Measurements from ENCODE around the gene MAPRE2.

MAPRE2 gene

DNA sequence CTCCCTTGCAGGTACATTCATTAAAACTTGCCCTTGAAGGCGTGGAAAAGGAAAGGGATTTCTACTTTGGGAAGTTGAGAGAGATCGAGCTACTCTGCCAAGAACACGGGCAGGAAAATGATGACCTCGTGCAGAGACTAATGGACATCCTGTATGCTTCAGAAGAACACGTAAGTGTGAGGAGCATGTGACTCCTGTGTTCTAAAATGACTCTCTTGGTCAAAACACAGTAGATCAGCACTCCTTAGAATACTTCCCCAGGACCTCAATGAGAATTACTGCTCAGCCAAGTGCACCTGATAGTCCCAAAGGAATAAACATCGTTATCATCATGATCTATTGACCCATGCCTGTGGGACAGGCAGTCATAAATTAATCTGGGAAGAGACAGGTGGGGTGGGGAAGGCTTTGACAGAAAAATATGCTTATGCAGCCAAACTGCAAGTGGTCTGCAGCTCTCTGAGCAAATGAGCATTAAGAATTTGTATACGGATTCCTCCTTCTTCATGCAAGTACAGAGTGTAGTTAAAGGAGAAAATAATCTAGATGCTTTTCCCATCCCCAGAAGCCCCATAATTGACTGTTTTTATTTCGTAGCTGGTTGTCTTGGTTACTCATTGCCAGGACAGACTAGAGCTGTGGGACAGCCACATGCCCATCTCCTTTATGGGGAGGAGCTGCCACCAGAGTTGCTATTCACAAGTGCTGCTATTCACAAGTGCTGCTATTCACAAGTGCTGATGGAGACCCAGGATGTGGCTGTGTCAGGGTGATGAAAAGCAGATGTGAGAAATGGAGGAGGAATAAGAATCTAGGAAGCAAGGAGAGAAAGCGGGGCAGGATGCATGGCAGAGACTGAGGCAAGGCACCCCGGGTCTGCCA, 91.0 kb downstream of the MAPRE2 start:
- Histone ChIP-seq H3K9ac (ENCODE audit: low read depth, low read length) (no peak overlapping the region), H3K36me3 (ENCODE audit: insufficient read depth, low read length) (no peaks in the 10 kb centered on the region), H3K4me1 (ENCODE audit: control insufficient read depth, insufficient read depth, low read length) (peaks cover 7% of the 10 kb centered on the region), H3K9me3 (replicated peaks; ENCODE audit: low read length) (no peaks in the 10 kb centered on the region), H3K4me3 (ENCODE audit: low read length) (no peak overlapping the region), H3K27me3 (ENCODE audit: control insufficient read depth, insufficient read depth, low read length) (no peaks in the 10 kb centered on the region), H3K4me2 (ENCODE audit: low read length) (no peak overlapping the region)

DNA sequence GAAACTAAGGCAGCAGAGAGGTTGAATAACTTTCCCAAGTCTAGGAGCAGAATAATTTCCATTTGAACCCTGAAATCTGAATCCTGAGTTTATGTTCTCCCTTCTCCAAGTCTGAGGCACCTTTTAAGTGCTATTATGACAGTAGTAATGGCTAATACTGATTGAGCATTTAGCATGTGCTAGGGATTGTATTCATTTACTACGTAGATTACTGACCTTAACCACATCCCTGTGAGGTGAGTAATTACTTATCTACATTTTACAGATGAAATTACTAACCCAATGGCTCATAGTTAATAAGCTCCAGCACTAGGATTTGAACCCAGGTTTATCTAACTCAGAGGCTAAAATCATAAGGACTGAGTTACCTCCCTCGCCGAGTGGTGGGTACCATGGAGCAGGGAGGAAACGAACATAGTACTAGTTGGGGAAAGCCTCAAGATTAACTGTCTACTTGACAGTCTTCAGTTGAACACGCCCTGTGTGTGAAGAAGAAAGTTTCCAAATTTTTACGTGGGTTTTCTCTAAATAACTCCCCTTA, 93.0 kb downstream of the MAPRE2 start:
- no peaks in the 10 kb centered on the region for H3K36me3 ChIP-seq (ENCODE audit: insufficient read depth, low read length)
- H3K4me2 ChIP-seq (ENCODE audit: low read length) = no peak overlapping the region
- no peak overlapping the region for H3K9ac ChIP-seq (ENCODE audit: low read depth, low read length)
- H3K4me3 ChIP-seq (ENCODE audit: low read length) = no peak overlapping the region
- H3K9me3 ChIP-seq (replicated peaks; ENCODE audit: low read length) = no peaks in the 10 kb centered on the region
- no peaks in the 10 kb centered on the region for H3K27me3 ChIP-seq (ENCODE audit: control insufficient read depth, insufficient read depth, low read length)
- peaks cover 7% of the 10 kb centered on the region for H3K4me1 ChIP-seq (ENCODE audit: control insufficient read depth, insufficient read depth, low read length)

DNA sequence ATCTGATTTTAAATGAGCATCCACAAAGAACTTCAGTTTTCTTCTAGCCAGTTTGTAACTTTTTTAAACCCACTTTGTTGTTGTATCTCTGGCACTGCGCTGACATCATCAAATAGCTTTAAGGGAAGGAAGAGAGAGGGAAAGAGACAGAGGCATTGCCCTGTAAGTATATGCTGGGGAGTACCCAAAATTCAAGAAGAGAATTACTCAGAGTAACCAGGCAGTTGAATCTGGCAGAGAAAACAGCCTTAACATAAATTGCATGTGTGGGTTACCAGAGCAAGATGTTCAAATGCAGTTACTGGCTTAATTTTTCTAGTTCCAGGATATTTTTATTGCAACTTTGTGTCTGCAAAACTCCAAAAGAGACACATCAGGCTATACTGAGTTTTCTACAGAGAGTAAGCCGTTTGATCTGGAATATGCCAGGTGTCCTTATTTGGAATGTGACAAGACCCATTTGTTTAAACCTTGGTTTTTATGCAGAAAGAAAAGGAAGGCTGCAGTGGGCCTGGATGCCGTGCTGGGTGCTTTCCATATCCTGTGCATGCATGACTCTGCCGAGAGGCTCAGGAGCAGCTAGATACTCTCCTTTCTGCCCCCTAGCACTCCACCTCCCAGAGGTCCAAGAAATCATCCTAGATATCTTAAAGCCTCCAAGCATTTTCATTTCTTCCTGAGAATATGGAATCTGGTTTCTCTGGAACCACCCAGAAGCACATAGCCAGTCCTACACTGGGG, 93.7 kb downstream of the MAPRE2 start:
- Histone ChIP-seq H3K27me3 (ENCODE audit: control insufficient read depth, insufficient read depth, low read length) (no peaks in the 10 kb centered on the region), H3K9ac (ENCODE audit: low read depth, low read length) (no peak overlapping the region), H3K36me3 (ENCODE audit: insufficient read depth, low read length) (no peaks in the 10 kb centered on the region), H3K9me3 (replicated peaks; ENCODE audit: low read length) (no peaks in the 10 kb centered on the region), H3K4me1 (ENCODE audit: control insufficient read depth, insufficient read depth, low read length) (peaks cover 7% of the 10 kb centered on the region), H3K4me3 (ENCODE audit: low read length) (no peak overlapping the region), H3K4me2 (ENCODE audit: low read length) (no peak overlapping the region)

DNA sequence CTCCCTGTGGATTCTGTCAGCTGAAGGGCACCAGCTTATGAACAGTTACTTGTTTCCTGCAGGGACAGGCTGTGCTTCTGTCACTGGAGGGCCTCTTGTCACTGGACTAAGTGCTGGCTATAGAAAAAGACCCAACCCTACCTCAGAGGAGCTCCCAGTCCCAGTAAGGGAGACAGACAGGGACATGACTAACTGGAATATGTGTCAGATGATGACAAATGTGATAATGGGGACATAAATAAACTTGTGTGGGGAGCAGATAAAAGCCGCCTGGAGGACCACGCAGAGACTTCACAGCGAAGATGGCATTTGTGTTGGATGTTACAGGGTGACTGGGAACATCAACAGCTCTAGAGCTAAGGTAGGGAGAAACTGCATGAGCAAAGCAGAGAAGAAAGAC, 95.0 kb downstream of the MAPRE2 start:
- H3K9ac ChIP-seq (ENCODE audit: low read depth, low read length) = no peak overlapping the region
- peaks cover 7% of the 10 kb centered on the region for H3K4me1 ChIP-seq (ENCODE audit: control insufficient read depth, insufficient read depth, low read length)
- no peak overlapping the region for H3K4me3 ChIP-seq (ENCODE audit: low read length)
- H3K9me3 ChIP-seq (replicated peaks; ENCODE audit: low read length) = no peaks in the 10 kb centered on the region
- H3K27me3 ChIP-seq (ENCODE audit: control insufficient read depth, insufficient read depth, low read length) = no peaks in the 10 kb centered on the region
- H3K4me2 ChIP-seq (ENCODE audit: low read length) = no peak overlapping the region
- no peaks in the 10 kb centered on the region for H3K36me3 ChIP-seq (ENCODE audit: insufficient read depth, low read length)

DNA sequence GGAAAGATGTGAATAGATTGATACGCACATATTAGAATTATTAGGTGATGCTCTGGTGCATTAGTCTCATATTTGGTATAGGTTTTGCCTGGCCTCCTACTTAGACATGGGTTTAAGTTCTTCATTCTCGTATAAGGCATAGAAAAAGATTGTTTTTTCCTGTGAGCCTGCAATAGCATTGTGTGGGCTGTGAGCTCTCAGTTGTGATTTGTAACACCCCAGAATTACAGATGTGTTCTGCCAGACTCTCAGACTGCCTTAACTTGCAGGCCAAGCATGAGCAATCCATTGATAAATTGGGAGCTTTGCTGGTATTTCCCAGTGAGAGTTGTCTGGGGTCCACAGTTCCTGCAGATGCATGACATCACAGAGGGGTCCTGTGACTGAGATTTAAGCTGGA, 95.7 kb downstream of the MAPRE2 start:
- H3K36me3 ChIP-seq (ENCODE audit: insufficient read depth, low read length) = no peaks in the 10 kb centered on the region
- no peaks in the 10 kb centered on the region for H3K9me3 ChIP-seq (replicated peaks; ENCODE audit: low read length)
- H3K27me3 ChIP-seq (ENCODE audit: control insufficient read depth, insufficient read depth, low read length) = no peaks in the 10 kb centered on the region
- no peak overlapping the region for H3K4me2 ChIP-seq (ENCODE audit: low read length)
- no peak overlapping the region for H3K9ac ChIP-seq (ENCODE audit: low read depth, low read length)
- peaks cover 4% of the 10 kb centered on the region for H3K4me1 ChIP-seq (ENCODE audit: control insufficient read depth, insufficient read depth, low read length)
- no peak overlapping the region for H3K4me3 ChIP-seq (ENCODE audit: low read length)

DNA sequence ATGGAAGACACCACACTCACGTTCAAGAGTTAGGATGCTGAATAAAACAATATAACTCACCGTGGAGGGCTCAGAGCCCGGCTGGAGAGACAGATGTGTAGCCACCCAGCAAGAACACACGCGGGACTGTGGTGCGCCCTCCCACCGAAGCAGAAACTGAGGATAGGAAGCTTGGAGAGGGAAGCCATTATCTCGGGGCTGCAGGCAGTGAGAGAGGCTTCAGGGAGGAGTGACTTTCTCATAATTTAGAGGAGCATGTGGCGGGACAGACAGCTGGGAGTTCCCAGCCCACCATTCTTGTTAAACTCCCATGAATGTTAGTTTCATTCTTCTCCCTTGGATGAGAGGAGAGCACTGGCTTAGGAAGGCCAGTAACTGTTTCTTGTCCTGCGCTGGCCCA, 96.4 kb downstream of the MAPRE2 start:
- Histone ChIP-seq H3K36me3 (ENCODE audit: insufficient read depth, low read length) (no peaks in the 10 kb centered on the region), H3K9me3 (replicated peaks; ENCODE audit: low read length) (no peaks in the 10 kb centered on the region), H3K4me3 (ENCODE audit: low read length) (no peak overlapping the region), H3K4me2 (ENCODE audit: low read length) (no peak overlapping the region), H3K9ac (ENCODE audit: low read depth, low read length) (no peak overlapping the region), H3K27me3 (ENCODE audit: control insufficient read depth, insufficient read depth, low read length) (no peaks in the 10 kb centered on the region), H3K4me1 (ENCODE audit: control insufficient read depth, insufficient read depth, low read length) (no peaks in the 10 kb centered on the region)

DNA sequence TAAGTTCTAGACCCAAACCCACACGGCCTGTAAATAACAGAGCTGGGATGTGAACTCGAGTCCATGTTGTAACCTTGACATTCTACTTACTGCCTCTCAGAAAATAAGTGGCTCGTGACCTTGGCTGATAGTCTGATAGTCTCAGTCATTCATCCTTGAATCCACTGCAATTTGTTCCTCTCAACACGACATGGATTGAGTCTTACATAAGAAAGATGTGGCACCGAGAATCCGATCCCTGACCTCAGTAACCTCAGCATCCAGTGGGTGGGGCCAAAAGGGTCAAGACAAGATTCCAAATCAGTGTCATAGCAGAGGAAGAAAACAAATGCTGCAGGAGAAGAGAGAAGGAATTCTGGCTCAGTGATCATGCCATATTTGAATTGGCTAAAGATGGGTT, 97.6 kb downstream of the MAPRE2 start:
- Histone ChIP-seq H3K36me3 (ENCODE audit: insufficient read depth, low read length) (no peaks in the 10 kb centered on the region), H3K4me1 (ENCODE audit: control insufficient read depth, insufficient read depth, low read length) (no peaks in the 10 kb centered on the region), H3K4me2 (ENCODE audit: low read length) (no peak overlapping the region)

DNA sequence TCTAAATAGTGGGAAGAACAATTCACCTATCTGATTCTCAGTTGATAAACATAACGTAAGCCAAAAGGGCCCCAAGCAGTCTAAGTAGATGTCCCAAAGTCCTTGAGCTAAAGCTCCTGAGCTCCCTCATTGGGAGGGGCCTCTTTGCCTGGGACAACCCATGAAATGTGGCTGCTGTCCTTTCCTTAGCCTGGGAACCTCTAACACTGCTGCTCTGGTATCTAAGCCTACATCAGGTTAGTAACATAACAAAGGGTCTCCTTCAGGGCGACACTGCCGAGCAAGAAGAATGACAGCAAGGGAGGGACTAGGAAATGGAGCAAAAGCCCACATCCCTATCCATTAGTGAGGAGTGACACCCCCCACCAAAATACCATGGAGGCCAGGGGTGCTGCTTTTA, 98.3 kb downstream of the MAPRE2 start:
- no peaks in the 10 kb centered on the region for H3K36me3 ChIP-seq (ENCODE audit: insufficient read depth, low read length)
- H3K27me3 ChIP-seq (ENCODE audit: control insufficient read depth, insufficient read depth, low read length) = no peaks in the 10 kb centered on the region
- H3K4me1 ChIP-seq (ENCODE audit: control insufficient read depth, insufficient read depth, low read length) = no peaks in the 10 kb centered on the region
- no peak overlapping the region for H3K4me2 ChIP-seq (ENCODE audit: low read length)
- H3K4me3 ChIP-seq (ENCODE audit: low read length) = no peak overlapping the region
- no peaks in the 10 kb centered on the region for H3K9me3 ChIP-seq (replicated peaks; ENCODE audit: low read length)
- no peak overlapping the region for H3K9ac ChIP-seq (ENCODE audit: low read depth, low read length)

More for the DNA sequence above, 97.6 kb downstream of the MAPRE2 start:
- no peak overlapping the region for H3K4me3 ChIP-seq (ENCODE audit: low read length)
- H3K9me3 ChIP-seq (replicated peaks; ENCODE audit: low read length) = no peaks in the 10 kb centered on the region
- H3K27me3 ChIP-seq (ENCODE audit: control insufficient read depth, insufficient read depth, low read length) = no peaks in the 10 kb centered on the region
- H3K9ac ChIP-seq (ENCODE audit: low read depth, low read length) = no peak overlapping the region

DNA sequence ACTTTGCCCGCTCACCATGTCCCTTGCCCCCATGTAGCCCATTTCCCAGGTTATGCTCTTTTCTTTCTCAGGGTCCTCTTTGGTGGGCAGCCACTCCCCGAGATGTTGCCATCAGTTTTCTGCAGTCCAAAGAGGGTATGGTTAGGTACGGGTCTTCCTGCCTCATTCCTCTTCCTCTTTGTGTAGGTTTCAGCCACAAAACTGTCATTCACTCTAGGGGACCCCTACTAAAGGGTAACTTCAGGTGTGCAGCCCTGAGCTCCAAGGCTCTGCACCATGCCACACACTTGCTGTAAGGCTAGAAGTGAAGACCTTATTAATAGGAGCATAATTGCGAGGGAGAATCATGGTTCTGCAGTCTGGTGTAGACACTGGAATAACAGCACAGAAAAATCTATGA, 99.9 kb downstream of the MAPRE2 start:
- Histone ChIP-seq H3K9ac (ENCODE audit: low read depth, low read length) (no peak overlapping the region), H3K4me2 (ENCODE audit: low read length) (no peak overlapping the region), H3K27me3 (ENCODE audit: control insufficient read depth, insufficient read depth, low read length) (no peaks in the 10 kb centered on the region), H3K4me3 (ENCODE audit: low read length) (no peak overlapping the region), H3K9me3 (replicated peaks; ENCODE audit: low read length) (no peaks in the 10 kb centered on the region), H3K36me3 (ENCODE audit: insufficient read depth, low read length) (no peaks in the 10 kb centered on the region), H3K4me1 (ENCODE audit: control insufficient read depth, insufficient read depth, low read length) (no peaks in the 10 kb centered on the region)

DNA sequence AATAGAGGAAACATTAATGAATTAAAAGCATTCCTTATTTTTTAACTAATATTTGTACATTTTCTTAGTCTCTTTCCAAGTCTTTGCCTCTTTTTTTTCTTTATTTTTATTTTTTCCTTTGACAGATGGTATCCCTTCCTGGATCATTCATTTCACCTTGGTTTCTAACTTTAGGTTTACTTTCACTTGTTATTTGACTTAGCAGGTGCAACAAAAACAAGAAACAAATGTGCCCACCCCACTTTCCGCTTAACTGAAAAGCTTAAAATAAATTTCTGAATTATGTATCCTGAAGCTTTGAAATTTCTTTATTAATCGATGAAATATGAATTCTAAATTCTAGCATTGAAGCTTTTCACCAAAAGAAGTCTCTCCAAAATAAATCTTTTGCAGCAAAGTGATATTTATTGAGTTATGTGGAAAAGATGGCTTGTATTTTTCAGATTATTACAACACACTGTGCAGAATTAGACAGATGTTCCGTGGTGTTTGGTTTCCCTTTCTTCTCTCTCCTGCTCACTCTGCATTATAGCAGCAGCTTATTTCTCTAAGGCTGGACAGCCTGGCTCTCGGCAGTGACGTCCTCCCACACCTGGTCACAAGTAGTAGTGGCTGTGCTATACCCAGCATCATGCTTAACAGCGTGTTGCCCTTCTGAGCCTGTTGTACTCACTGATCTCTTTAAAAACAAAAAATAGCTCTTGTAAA, 100.5 kb downstream of the MAPRE2 start:
- no peaks in the 10 kb centered on the region for H3K9me3 ChIP-seq (replicated peaks; ENCODE audit: low read length)
- no peaks in the 10 kb centered on the region for H3K27me3 ChIP-seq (ENCODE audit: control insufficient read depth, insufficient read depth, low read length)
- H3K9ac ChIP-seq (ENCODE audit: low read depth, low read length) = no peak overlapping the region
- no peaks in the 10 kb centered on the region for H3K4me1 ChIP-seq (ENCODE audit: control insufficient read depth, insufficient read depth, low read length)
- no peaks in the 10 kb centered on the region for H3K36me3 ChIP-seq (ENCODE audit: insufficient read depth, low read length)
- no peak overlapping the region for H3K4me2 ChIP-seq (ENCODE audit: low read length)
- no peak overlapping the region for H3K4me3 ChIP-seq (ENCODE audit: low read length)

DNA sequence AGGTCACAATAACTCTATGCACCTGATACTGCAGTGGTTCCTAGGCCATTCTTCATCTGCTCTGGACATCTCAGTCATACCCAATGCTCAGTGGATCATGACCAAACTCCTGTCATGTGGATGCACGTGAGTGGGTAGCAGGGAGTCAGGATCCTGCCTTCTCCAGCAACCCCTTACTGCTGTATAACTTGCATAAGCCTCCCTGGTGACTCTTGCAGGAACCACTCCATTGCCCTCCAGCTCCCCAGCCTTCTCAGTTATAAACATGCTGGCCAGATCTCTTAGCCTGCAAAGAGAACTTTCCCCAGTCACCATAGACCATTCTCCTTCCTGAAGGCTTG, 101.0 kb downstream of the MAPRE2 start:
- Histone ChIP-seq H3K9ac (ENCODE audit: low read depth, low read length) (no peak overlapping the region), H3K4me2 (ENCODE audit: low read length) (no peak overlapping the region), H3K9me3 (replicated peaks; ENCODE audit: low read length) (no peaks in the 10 kb centered on the region), H3K27me3 (ENCODE audit: control insufficient read depth, insufficient read depth, low read length) (no peaks in the 10 kb centered on the region), H3K36me3 (ENCODE audit: insufficient read depth, low read length) (no peaks in the 10 kb centered on the region), H3K4me1 (ENCODE audit: control insufficient read depth, insufficient read depth, low read length) (no peaks in the 10 kb centered on the region), H3K4me3 (ENCODE audit: low read length) (no peak overlapping the region)

Measured in skeletal muscle satellite cell (primary cell).